HG03469 (cell line): ENCODE results near the gene BACH2.

ENCODE experiments used
- ATAC-seq: cut with Tn5 transposase; IDR thresholded peaks from one replicate; pipeline ENCODE4 v1.9.1; 2021; ENCODE audit warnings: mild to moderate bottlenecking, moderate library complexity, moderate number of reproducible peaks; ENCODE audit not compliant: unreplicated experiment

Gene BACH2

GRCh38 chr6:89952686-89953085 lies 344.0 kb downstream of the BACH2 start:
- no peak for ATAC-seq

DNA sequence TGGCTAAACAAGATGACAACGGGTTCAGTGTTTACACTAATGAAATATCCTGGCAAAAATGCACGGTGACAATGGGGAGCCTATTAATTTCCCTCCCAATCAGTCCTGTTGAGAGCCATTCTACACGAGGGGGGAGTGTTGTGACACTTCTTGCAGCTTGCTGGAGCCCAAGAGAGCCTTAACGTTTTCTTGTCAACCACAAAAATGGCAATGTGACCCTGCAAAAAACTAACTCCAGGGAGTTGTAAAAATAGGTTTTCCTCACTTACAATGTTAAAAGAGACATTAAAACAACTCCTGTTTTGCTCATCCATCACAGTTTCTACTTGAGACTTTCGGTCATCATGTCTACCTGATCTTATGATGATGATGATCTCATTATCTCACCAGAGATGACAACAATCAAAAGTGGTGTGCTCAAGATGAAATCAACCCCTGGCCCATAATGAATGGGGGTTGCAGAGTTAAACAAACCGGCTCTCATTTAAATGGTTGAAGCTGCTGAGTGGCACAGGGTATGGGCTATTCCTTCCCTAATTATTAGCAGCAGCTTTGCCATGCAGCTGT lies 344.5 kb downstream of the BACH2 start:
- no peak for ATAC-seq

- ATAC-seq, result no peak
These were observed 345.0 kb downstream of the BACH2 start for GRCh38 chr6:89951574-89952104.

- no peak for ATAC-seq
These were observed 345.7 kb downstream of the BACH2 start for GRCh38 chr6:89950879-89951391.

DNA sequence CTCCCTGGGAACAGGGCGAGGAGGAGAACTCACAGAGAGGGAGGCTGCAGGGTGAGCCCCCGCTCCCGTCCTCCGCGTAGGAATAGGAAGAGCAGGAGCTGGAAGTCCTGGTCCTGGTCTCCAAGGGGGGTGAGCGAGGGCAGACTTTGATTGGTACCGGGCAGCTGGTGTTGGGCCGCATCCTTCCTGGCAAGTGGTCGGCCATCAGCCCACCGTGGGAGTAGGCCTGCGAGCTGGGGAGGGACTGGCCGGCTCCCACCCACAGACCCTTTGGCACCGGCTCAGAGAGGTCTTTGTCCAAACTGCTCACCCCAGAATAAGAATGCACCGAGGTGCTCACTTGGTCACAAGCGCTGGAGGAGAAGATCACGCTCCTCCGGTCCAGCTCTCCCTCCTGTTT lies 346.2 kb downstream of the BACH2 start:
- ATAC-seq, result no peak

DNA sequence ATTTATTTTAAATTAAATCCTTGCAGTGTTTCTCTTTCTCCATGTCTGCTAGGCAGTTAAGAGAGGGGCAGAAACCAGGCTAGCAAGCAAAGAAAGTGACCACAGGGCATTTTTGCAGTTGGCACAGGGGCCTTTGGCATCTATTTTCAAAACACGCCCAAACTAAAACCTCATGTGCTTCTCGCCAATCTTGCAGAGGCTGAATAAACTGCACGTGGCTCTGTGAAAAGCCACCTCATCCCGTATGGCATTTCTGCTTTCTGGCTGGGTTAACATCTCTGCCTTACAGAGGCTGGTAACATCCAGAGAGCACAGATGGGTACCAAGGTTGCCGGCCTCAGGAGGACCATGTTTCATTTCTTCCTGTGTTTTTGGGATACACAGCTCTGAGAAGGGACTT lies 347.8 kb downstream of the BACH2 start:
- no peak for ATAC-seq

DNA sequence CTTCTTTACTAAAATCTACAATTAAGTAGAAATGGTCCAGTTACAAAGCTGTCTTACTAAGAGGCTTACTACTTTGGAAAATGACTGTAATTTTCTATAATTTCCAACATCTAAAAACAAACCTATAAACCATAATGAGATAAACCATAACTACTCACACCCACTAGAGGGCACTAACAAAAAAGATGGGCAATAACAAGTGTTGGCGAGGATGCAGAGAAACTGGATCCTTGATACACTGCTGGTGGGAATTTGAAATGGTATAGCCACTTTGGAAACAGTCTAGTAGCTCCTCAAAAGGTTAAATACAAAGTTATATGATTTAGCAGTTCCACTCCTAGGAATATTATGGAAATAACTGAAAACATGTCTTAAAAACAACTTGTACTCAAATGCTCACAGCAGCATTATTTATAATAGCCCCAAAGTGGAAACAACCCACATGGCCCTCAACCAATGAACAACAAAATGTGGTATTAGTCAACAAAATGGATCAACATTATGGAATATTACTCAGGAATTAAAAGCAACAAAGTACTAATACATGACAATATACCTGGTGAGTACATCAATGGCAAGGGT lies 351.7 kb downstream of the BACH2 start:
- no peak for ATAC-seq

DNA sequence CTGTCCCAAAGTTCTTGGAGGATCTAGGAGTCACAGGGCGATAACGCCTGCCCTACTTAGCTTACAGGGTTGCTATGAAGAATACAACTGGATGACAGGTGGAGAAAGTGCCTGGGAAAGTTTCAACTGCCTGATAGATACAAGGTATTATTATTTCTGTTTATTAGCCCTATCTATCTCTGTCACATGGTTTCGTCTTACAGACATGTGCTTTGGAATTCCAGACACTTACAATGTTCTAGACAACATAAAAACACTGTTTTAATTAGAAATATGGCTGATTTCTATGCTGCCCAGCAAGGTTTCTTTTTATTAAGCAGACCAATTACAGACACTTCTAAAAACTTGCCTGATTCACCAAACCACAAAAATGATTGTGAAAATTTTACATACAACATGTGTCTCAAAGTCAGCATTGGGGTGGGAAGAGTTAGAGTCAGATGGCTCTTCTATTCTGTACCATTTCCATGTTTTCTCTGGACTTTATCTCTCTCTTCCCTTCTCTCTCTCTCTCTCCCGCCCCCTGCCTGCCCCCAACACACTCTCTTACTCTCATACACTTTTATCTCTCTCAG lies 352.4 kb downstream of the BACH2 start:
- no peak for ATAC-seq

GRCh38 chr6:89942601-89943000 lies 354.0 kb downstream of the BACH2 start:
- no peak for ATAC-seq

DNA sequence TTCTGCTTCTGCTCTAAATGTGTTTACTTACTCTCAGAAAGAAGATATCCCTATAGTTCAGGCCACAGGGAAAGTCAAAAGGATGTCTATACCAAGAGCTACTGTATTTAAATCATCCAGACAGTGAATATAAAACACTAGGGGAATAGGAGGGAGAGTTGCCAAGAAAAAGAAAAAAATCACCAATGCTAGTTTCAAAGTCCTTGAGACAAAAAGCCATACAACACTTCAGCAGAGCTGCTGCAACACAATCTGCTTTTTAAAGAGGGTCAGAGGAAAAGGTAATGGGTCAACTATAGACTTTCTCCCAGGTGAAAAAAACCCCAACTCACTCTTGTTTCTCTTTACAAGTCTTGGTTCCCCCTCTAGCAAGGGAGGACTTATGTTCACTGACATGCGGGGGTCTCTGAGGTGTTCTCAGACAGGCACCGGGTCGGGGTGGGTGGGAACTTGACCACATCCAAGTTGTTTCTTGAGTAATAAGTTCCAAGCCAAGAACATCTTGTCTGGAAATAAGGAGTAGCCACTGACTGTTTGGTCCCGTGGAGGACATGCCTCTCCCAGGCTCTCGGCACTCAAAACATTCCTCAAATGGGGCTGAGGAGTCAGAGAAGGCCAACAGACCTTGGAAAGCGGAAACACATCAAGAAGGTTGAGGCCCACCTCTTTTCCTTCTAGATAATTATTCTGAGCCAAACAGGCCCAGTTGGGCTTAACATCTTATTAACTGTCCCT lies 354.7 kb downstream of the BACH2 start:
- no peak for ATAC-seq

DNA sequence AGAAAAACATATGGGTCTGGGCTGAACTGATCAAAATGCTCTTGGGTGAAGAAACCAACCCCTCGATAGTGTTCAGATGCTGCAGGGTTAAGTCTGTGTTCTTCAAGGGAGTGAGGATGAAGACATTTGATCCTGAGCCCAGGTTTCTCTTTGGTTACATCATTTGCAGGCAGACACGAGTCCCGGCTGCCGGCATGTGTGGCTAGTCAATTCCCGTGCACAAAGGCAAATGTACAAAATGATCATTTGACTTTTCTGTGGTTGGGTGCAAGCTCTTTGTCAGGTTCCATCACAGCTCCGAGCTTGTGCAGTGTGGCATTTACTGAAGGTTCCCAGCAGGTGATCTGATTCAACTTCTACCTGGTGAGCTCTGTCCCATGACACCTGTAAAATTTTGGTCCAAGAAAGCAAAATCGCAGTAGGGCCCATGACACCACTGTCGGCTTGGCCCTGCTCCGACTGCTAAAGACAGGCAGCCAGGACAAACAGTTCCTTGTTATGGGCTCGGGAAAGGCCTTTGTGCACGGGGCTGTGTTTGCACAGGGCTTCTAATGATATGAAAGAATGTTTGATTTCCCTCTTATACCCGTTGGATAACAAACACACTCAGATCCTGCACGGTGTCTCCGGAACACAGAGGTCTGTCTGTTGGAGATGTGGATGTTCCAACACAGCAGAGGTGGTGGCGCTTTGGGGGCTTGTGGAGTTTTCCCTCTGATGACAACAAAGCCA lies 355.4 kb downstream of the BACH2 start:
- no peak for ATAC-seq

GRCh38 chr6:89940225-89941027 lies 356.2 kb downstream of the BACH2 start:
- no peak for ATAC-seq

GRCh38 chr6:89939144-89939543 lies 357.5 kb downstream of the BACH2 start:
- ATAC-seq, result no peak

DNA sequence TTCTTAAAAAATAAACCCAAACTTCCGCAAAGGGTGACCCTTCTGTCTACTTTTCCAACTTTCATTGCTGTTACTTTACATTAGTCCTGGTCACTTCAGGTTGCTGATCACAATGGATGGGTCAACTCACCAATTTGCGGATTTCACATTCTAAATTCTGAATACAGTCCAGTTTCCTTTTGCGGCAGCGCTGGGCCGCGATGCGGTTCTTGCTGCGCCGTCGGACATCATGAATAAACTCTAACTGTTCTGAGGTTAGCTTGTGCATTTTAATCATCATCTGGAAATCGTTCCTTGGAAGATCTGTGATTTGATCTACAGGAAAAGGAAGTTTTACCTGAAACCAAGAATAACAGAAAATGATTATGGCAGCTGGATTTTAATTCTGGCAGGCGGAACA lies 358.6 kb downstream of the BACH2 start:
- ATAC-seq, result no peak

GRCh38 chr6:89936177-89936576 lies 360.5 kb downstream of the BACH2 start:
- no peak for ATAC-seq

DNA sequence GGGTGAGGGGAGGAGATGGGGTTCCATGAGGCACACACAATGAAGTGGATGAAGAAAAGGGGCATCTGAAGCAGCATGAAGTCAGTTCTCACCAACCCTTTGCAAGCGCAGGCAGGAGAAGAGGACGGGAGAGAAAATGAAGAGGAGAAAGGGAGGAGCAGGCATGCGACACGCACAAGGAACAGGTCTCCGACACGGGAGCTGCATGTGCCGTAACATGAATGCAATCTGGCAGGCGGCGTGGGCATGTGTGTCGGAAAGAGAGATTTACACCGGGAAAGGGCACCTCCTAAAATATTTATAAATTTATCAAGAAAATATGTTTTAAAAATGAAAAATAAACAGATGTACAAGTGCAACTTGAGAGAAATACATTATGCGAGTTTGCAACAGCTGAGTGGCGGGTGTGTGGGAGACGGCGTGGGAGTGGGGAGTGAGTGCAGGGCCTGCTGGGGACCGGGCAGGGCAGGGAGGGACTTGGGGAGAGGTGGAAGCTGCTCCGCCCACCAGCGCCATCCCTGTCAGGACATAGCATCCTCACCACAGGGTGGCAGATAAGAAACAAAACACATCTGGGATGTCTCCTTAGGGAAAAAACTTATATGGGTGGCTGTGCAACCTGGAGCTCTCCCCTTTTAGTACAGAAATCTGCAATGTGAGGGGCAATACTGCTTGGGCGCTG lies 361.8 kb downstream of the BACH2 start:
- no peak for ATAC-seq

DNA sequence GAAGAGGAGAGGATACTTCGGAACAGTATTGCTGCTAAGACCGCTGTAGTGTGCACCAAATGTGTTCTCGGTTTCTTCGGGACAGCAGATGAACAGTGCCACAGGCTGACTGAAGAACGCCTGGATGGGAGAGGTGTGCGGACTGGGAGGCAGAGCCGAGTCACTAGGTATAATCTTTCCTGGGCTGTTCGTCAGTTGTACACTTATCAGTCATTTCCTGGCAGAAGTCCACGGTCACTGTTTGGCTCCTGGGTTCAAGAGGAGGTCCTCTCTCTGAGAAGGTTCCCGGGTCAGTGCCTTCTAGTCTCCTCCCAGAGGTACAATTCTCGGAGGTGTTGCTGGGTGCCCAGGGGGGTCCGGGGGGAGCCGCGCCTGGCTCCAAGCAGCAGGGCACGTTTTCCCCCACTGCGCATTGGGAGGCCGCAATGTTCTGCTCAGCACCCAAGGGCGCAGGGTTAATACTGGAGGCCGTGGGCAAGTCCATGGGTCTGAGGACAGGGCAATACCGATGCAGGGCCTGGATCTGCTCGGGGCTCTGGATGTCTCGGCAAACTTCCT lies 364.3 kb downstream of the BACH2 start:
- no peak for ATAC-seq

DNA sequence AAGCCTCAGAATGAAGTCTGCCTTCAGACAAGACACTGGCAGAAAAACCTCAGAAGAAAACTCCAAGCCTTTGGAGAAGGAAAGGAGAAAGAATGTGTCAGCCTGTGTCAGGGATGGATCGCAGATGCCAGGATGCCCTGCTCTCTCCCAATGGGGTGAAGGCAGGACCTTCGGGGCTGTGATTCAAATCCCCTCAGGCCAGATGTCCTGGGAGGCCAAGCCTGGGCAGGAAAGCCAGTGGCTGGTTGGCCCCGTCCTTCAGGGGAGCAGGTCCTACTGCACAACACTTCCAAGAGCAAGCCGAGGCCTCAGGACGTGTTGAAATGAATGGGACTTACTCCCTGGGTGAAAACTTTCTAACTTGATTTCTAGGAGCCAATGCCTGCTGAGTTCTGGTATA lies 365.9 kb downstream of the BACH2 start:
- no peak for ATAC-seq

- ATAC-seq, result no peak
These were observed 368.0 kb downstream of the BACH2 start for GRCh38 chr6:89928604-89929003.
